Activated CD4-positive, alpha-beta T cell treated with anti-CD3 and anti-CD28 coated beads for 4 hours (primary cell): Measurements from ENCODE around the gene KRT76.
"Not testable (repeated sequence)": the region's sequence is repeated elsewhere in the genome, so short reads cannot be mapped to it uniquely, and the experiment has no call there.

Experiments
- DNase-seq, 2 donors: peaks; one replicate each; pipeline ENCODE4 v3.0.0-alpha.2; 2020

Gene KRT76

GRCh38 chr12:52796839-52797528, 19.8 kb upstream of the KRT76 start:
- DNase-seq: no peak

- DNase-seq: no peak
Observed at GRCh38 chr12:52796429-52796794, 19.3 kb upstream of the KRT76 start.

- no peak for DNase-seq
Observed at GRCh38 chr12:52795694-52796428, 18.7 kb upstream of the KRT76 start, which contains the start of gene KRT3. KRT3 (minus strand) TSS chr12:52796117; CDS start chr12:52796042, 75 bp downstream.

- not testable (repeated sequence) for DNase-seq
Observed at GRCh38 chr12:52795332-52795674, 18.2 kb upstream of the KRT76 start.

- DNase-seq: no peak
Observed at GRCh38 chr12:52794479-52795331, 17.6 kb upstream of the KRT76 start.

GRCh38 chr12:52792185-52793029, 15.3 kb upstream of the KRT76 start:
- DNase-seq: no peak

GRCh38 chr12:52791271-52792184, 14.4 kb upstream of the KRT76 start:
- DNase-seq: no peak

- DNase-seq: no peak
Observed at GRCh38 chr12:52790427-52791270, 13.5 kb upstream of the KRT76 start.

- no peak for DNase-seq
Observed at GRCh38 chr12:52789637-52790426, 12.7 kb upstream of the KRT76 start.

GRCh38 chr12:52788876-52789636, 11.9 kb upstream of the KRT76 start:
- no peak for DNase-seq

GRCh38 chr12:52788192-52788875, 11.2 kb upstream of the KRT76 start:
- DNase-seq: no peak

- DNase-seq: no peak
Observed at GRCh38 chr12:52787324-52788191, 10.4 kb upstream of the KRT76 start.

- DNase-seq: no peak
Observed at GRCh38 chr12:52784909-52785308, 7.8 kb upstream of the KRT76 start.

- DNase-seq: no peak
Observed at GRCh38 chr12:52783563-52784316, 6.6 kb upstream of the KRT76 start.

GRCh38 chr12:52782502-52782901, 5.4 kb upstream of the KRT76 start:
- no peak for DNase-seq

- DNase-seq: no peak
Observed at GRCh38 chr12:52781399-52782082, 4.4 kb upstream of the KRT76 start.
